Endothelial cell of umbilical vein (primary cell): ENCODE data around the gene PPM1L.

ENCODE experiments used
- EZH2 ChIP-seq: IDR thresholded peaks from 2 replicates; pipeline ENCODE4 v1.6.1; 2012; ENCODE audit warnings: borderline replicate concordance, low read depth, mild to moderate bottlenecking, moderate library complexity, low read length, inconsistent platforms; ENCODE audit not compliant: severe bottlenecking
- GATA2 ChIP-seq: IDR thresholded peaks from 2 replicates; pipeline ENCODE4 v1.7.0; 2011; ENCODE audit warnings: low read depth, mild to moderate bottlenecking, moderate library complexity, mixed read lengths, low read length; ENCODE audit not compliant: insufficient read length, insufficient read depth
- JUN ChIP-seq: IDR thresholded peaks from 2 replicates; pipeline ENCODE4 v1.6.1; 2011; ENCODE audit warnings: borderline replicate concordance, low read depth; ENCODE audit not compliant: insufficient read length, insufficient read depth
- MAX ChIP-seq: IDR thresholded peaks from 2 replicates; pipeline ENCODE4 v1.6.1; 2011; ENCODE audit not compliant: insufficient read depth, insufficient read length
- MYC ChIP-seq: IDR thresholded peaks from one replicate; pipeline ENCODE4 v1.6.1; 2011; ENCODE audit warnings: mild to moderate bottlenecking, low read depth, low read length
- POLR2A ChIP-seq: IDR thresholded peaks from 2 replicates; pipeline ENCODE4 v1.6.1; 2012; ENCODE audit warnings: low read depth, mild to moderate bottlenecking, control low read depth, low read length
- POLR2AphosphoS5 ChIP-seq: IDR thresholded peaks from 2 replicates; pipeline ENCODE4 v1.6.1; 2012; ENCODE audit warnings: low read depth, mild to moderate bottlenecking, control low read depth, low read length, moderate library complexity; ENCODE audit not compliant: insufficient read depth
- TF ChIP-seq, protein P1 (sequence below), 2 donors: IDR thresholded peaks; 1 replicate in 1 of 2; 2 replicates in 1 of 2; pipeline ENCODE4 v1.5.1; 2011; ENCODE audit warnings: low read length in 2 of 2, mild to moderate bottlenecking in 2 of 2, moderate library complexity in 2 of 2, control low read depth in 1 of 2, inconsistent platforms in 1 of 2, low read depth in 1 of 2; ENCODE audit not compliant: insufficient read depth in 1 of 2; ENCODE audit errors: extremely low read depth in 1 of 2

- TF ChIP-seq, protein P1, sequence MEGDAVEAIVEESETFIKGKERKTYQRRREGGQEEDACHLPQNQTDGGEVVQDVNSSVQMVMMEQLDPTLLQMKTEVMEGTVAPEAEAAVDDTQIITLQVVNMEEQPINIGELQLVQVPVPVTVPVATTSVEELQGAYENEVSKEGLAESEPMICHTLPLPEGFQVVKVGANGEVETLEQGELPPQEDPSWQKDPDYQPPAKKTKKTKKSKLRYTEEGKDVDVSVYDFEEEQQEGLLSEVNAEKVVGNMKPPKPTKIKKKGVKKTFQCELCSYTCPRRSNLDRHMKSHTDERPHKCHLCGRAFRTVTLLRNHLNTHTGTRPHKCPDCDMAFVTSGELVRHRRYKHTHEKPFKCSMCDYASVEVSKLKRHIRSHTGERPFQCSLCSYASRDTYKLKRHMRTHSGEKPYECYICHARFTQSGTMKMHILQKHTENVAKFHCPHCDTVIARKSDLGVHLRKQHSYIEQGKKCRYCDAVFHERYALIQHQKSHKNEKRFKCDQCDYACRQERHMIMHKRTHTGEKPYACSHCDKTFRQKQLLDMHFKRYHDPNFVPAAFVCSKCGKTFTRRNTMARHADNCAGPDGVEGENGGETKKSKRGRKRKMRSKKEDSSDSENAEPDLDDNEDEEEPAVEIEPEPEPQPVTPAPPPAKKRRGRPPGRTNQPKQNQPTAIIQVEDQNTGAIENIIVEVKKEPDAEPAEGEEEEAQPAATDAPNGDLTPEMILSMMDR (IDR thresholded peaks at IDR 0.05; ENCODE audit: extremely low read depth in 1 of 2, insufficient read depth in 1 of 2, low read depth in 1 of 2, low read length in 2 of 2) = no peak
- TF ChIP-seq GATA2 (no peak), JUN (no peak), EZH2 (no peak), POLR2A (no peak), POLR2AphosphoS5 (no peak), MAX (no peak), MYC (no peak)
Observed at GRCh38 chr3:161031134-161031533, 275.1 kb downstream of the PPM1L start.
